GM21390 (cell line): ENCODE measurements around the gene GPR135.
A peak's percentile ranks its signal among the peaks of the same experiment; 100 is the strongest.

Source experiments
- ATAC-seq: cut with Tn5 transposase; IDR thresholded peaks from one replicate; pipeline ENCODE4 v1.9.1; 2021; ENCODE audit not compliant: unreplicated experiment

The GPR135 gene, protein sequence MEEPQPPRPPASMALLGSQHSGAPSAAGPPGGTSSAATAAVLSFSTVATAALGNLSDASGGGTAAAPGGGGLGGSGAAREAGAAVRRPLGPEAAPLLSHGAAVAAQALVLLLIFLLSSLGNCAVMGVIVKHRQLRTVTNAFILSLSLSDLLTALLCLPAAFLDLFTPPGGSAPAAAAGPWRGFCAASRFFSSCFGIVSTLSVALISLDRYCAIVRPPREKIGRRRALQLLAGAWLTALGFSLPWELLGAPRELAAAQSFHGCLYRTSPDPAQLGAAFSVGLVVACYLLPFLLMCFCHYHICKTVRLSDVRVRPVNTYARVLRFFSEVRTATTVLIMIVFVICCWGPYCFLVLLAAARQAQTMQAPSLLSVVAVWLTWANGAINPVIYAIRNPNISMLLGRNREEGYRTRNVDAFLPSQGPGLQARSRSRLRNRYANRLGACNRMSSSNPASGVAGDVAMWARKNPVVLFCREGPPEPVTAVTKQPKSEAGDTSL

DNA sequence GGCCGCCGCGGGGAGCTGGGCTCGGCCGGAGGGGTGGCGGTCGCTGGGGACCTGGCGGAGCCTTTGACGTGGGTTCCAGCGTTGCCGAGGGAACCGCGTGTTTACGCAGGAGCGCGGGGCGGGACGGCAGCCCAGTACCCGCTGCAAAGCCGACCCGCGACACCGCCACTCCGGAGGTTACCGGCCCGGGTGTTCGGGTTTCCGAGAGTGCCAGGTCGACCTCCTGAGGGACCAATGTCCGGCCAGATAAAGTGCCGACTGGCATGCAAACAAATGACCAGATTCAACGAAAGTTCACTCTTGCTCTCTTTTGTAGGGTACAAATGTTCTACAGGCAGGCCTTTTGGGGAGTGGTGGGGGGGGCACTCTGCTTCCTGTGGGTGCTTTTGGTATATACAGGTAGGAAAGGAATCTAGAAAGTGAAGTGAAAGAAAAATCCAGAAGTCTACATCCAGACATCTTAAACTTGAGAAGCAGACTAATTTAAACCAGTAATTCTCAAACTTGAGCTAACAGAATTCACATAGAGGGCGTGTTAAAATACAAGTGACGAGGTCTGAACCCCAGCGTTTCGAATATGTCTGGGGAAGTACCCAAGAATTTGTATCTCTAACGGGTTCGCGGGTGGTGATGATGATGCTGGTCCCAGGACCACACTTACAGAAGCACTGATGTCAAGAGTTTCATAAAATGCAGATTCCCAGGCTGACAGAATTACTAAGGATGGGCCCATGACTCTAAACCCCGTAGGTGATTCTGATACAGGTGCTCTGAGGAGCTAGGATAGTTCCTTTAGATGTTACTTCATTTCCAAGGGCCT is at the start of gene GPR135:
Gene GPR135, minus strand, starts transcription at position 65 of the 820 bp plus-strand sequence. CDS start 154 bp downstream, outside the sequence.
- ATAC-seq: peak; percentile 31

DNA sequence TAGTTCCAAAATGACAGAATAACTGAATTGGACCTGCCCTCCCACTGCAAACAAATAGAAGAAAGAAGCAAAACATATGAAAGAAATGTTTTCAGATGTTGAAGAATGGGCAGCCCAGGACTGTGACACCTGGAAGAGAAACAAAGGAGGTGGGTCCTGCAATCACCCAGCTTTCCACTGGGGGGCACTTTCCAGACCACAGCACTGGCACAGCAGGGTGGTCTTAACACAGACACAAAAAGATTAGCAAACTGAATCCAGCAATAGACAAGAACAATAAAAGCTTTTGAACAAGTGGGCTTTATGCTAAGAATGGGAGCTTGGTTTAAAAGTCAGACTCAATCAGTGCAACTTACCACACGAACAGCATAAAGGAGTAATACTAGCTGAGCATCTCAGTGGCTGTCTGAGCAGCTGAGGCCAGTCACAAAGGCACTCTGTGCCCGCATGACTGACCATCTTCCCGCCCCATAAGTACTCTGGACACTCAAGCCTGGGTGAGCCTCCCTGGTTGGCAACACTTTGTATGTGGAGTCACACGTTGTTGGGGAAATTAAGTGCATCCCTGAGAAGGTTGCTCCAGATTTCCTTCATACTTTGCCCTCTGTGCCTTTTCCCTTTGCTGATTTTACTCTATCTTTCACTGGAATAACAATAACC is 46.9 kb upstream of the GPR135 start:
- no peak for ATAC-seq

DNA sequence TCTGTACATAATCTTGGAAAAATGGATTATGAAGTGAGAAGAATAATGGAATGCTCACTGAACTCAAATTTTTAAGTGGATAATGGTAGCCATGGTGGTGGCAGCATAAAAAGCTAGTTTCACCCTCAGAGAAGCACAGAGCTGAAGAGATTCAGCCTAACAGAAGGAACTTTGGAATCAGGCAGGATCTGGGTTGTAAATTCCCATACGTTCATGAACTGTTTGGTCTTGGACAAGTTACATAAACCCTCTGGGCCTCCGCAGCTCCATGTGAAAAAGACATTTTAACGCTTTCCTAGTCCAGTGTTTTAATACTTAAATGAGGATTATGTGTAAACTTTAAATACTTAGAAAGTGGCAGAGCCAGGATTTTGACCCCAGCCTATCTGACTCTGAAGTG is 45.8 kb upstream of the GPR135 start:
- no peak for ATAC-seq

DNA sequence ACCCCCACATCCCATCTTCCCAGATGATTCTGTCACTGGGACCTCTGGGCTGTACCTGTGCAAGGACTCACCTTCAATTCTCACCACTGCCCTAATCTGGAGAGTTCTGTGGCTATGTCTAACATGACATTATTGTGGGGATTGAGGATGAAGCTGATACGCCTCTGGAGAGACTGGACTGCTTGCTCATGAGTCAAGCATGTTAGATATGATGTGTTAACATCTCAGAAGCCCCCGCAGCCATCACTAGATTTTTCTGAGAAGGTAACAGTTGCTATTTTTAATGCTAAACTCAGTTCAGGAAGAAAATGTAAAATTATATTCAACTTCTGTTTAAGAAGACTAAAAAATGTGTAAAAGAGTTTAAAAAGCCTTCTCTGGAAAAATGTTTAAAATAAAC is 44.8 kb upstream of the GPR135 start:
- no peak for ATAC-seq

DNA sequence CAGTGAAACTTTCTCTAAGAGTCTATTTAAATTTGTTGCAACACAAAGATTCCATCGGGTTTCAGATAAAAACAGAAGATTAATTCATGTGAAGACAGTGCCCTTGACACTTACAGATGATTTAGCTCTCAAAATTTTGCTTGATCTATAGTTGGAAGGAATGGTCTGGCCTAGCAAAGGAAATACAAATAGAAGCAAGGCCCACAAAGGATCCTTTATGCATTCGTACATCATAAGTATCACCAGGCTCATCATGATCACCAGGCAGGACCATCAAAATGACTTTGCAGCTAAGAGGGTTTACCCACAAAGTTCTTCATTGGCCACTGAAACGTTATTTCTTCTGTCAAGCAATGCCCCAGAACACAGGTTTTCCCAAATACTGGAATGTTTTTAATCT is 43.9 kb upstream of the GPR135 start:
- ATAC-seq: no peak

DNA sequence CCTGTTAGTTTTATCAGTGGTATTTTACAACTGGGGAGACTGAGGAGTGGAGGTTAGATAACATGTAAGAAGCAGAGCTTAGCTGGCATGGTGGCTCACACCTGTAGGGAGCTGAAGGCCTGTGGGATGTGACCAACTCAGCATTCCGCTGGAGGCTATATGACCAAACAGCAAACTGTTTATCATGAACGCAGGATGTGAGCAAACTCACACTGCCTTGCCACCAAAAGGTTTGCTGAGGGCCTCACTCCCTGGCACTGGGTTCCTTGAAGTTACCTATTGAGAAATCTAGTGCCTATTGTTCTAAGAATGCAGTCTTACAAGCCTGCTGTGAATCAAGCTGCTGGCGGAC is 42.5 kb upstream of the GPR135 start:
- no peak for ATAC-seq

DNA sequence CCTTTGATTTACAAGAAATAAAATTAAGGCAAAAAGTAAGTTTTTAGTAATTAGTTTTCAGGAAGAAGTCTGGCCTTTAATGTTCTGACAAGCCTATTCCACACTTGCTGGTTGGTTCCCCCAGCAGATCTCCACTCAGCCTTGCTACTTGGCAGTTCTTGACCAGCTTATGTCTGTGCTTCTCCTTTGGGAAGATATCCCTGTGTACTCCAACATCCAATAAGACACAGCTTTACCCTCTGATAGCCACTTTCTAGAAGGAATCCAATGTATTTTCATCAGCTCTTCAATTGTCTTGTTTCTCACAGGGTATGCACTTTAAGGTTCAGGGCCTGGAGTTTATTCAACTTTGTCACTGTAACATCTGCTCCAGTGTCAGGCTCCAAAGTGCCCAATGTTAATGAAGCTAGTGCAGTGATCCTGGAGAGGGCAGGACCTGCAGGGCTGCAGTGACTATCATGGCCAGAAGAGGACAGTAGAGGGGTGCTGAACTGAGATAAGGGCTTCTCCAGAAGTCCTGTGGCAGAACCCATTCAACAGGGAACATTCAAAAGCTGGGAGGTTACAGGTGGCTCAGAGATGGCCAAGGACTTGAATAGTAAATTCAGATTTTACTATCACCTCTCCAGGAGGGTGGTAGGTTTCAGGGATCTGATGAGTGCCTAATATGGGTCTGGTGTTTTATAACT is 42.0 kb upstream of the GPR135 start:
- peak; percentile 78 for ATAC-seq

DNA sequence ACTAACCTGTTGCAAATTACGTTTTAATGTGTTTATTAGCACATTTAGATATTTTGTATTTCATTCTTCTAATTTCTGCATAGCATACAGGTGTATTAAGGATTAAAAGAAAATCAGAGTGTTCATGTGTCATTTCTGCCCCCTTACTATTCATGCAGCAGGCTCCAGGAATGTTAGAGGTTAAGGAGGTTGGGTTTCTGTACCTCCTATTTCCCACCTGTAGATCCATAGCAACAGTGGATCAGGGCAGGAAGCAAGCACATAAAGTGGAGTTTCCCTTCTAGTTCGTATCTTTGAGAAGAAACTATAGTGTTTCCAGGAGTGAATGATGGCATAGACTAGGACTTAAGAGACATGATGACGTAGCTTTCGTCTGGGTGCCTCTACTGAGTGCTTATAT is 38.1 kb upstream of the GPR135 start:
- ATAC-seq: no peak

DNA sequence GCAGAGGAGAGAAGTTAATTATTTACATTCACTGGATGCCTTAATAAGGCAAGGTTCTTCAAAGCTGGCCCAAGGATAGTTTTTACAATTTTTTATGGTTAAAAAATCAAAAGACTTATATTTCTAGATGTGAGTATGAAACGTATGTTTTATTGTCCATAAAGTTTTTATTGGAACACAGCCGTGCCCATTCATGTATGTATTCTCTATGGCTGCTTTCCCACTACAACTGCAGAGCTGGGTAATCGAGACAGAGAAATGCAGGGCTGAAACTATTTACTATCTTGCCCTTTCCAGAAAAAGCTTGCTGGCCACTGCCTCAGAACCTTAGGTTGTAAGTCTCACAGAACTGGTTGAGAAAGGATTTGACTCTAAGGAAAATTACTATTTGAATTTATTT is 35.6 kb upstream of the GPR135 start:
- no peak for ATAC-seq

DNA sequence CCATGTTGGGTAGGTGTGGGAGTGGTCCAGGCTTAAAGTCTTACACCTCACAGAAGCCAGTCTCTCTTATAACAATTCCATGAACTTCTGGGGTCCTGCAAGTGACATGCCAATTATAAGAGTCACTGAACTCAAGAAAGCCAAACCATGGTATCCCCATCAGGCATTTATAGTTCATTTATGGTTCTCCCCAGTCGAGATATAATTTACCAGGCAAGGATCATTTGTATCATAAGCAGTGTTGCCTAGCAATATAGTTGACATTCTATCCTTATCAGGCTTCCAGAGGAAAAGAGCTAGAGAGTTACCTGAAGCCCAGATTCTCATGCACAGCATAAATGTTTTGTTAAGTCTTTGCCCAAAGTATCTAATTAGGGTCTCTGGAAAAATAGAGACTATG is 27.2 kb upstream of the GPR135 start:
- ATAC-seq: no peak

DNA sequence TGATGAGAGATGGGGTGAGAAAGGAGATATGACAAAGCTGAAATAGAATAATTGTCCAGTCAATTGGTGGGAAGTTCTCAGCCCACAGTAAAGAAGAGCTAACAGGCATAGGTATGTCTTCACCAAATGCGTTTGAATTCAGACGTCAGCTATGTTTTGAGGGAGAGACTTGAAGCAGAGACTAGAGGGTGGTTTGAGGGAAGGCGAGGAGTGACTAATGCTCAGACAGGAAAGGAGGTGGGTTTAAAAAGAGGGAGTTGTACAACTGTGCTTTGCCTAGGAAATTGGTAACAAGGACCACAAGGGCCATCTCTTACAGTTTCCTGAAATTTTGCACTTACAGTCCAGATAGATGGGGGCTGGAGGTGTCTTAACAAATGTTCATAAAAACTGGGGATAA is 25.6 kb upstream of the GPR135 start:
- no peak for ATAC-seq

DNA sequence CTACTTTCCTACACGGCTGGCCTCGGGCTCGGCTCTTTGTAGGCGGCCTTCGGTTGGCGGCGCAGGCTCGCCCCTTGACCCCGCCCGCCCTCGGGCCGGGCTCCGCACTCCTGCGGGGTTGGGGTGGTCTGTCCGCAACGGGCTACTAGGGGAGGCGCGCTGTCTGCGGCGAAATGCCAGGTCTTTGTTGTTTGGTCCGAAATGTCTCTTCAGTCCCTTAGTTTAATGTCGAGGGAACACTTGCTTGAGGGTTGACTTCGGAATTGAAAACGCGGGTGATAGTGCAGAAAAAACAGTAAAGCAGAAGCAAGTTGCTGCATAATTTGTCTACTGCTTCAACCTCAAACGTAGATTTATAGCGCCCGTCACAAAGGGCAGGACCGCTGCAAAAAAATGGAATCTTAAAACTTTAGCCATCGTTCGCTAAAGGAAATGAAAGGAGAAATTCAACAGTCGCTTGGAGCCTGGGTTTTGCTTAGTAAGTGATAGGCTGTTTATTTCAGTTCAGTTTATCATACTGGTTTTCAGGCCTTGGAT is 19.5 kb upstream of the GPR135 start:
- ATAC-seq: peak; percentile 43

DNA sequence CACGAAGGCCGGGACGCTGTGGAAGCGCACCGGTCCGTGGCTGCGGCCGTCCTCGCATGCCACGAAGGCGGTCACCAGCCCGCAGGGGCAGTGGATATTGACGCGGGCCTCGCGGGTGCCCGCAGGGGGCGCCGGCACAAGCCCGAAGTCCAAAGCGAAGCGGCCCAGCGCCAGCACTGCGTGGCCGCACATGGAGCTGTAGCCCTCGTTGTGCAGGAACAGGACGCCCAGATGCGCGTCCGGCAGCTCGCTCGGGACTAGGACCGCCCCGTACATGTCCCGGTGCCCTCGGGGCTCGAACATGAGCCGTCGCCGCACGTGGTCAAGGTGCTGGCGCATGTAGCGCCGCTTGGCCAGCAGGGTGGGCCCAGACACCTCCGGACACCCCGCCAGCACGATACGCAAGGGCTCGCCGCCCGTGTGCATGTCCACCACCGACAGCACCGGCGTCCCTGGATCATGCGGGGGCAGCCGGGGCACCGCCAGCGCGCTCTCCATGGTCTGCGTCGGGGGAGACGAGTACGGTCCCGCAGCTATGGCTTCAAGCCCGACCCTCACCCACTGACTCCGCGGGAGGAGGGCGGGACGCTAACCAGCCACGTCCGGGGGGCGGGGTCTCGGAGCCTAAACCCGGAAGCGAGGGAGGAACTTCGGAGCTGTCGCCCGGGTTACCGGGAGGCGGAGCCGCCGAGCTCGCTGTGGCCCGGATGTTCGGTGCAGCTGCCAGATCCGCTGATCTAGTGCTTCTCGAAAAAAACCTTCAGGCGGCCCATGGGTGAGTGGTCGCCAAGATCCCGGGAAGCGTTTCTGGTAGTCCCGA is 18.8 kb upstream of the GPR135 start, which contains the start of the genes JKAMP and L3HYPDH:
Gene JKAMP, plus strand, starts transcription at position 699 of the 820 bp plus-strand sequence. Its CDS starts 73 bp downstream, at position 772.
Gene L3HYPDH, minus strand, starts transcription at position 590 of the 820 bp plus-strand sequence. Its CDS starts 92 bp downstream, at position 498.
- peak; percentile 87 for ATAC-seq

DNA sequence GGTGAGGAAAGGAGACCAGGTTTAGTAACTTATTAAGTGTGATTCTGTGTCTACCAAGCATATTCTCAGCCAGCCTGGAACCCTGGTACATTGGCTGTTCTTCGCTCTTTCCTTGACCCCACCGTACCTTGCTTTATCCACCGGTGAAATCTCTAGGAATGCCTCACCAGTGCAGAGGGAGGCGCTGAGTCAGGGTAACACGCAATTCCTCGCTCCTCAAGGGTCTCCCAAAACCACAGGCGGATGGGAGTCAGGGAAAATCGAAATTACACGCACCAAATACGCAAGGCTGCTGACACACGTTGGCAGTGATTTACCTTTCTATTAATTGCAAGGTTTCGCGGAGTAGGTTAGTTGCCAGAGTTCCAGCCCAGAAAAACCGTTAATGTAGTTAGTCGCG is 18.2 kb upstream of the GPR135 start:
- no peak for ATAC-seq

DNA sequence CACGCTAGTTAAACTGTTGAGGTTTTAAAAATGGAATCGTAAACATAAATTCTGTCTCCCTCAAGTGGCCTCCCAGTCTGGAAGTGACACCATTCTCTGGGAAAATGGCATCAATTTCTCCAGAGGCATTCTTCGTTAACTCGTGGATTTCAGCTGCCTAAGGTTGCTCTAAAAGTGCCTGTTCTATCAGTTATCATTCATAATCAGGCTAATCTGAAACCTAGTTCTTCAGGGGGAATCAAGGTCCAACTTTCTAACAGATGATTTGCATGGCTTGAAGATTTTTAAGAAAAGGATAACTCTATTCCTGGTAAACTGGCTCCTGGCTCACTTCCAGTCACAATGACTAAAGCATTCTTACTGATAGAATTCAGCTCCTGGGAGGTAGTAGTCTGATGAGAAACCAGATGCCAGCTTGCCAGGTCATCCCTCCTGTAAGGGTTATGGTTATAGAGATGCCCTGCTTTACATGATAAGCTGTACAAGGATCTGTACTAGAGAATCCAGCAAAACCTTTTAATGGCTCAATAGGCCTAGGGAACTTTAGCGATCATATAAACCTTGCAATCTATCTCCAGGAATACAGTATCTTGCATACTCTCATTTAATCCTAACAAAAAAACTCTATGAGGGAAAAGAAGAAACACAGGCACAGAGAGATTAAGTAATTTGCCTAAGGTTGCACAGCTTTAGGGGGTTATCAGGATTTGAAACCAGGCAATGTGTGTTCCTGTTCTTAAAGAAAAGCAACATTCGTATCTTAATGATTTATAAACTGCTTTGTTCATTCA is 17.6 kb upstream of the GPR135 start:
- ATAC-seq: no peak

DNA sequence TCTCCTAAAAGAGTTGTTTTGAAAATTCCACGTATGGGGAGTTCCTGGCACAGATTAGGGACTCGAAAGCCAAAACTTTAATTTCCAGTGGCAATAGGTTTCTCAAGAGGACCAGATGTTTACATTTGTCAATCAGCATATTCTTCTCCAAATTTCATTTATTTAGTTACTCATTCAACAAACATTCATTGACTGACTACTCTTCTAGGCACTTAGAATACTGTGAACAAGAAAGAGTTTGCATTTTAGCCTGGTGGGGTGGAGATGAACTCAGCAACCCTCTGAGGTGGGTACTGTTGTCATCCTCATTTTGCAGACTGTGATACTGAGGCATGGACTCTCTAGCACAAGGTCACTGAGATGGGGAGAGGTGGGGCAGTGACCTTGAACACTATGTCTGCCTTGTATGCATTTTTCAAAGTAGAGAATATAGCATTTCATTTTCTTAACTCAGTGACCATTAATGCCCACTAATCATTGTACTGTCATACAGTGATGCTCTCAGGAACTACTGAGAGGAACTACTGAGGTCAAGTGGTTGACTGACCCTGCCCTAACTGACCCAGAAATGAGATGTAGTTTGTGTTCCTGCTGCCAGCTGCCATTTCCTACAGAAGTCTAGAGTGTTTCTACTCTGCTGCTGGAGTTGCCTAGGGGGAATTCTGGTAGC is 16.8 kb upstream of the GPR135 start:
- no peak for ATAC-seq

DNA sequence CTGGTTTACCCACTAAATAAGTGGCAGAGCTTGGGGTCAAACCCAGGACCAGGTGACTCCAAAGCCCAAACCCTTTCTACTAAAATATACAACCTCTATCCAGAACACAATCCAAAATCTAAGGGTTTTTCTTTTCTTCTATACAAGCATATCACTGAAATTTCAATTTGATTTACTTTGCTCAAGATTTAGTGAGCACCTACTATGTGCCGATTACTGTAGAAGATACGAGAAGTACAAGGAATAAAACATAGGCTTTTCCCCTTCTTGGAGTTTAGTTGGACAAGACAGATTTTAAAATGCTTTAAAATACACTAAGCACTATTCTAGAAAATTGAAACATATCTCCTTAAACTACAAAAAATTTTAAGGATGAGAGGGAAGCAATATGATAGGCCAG is 16.2 kb upstream of the GPR135 start:
- ATAC-seq: no peak

DNA sequence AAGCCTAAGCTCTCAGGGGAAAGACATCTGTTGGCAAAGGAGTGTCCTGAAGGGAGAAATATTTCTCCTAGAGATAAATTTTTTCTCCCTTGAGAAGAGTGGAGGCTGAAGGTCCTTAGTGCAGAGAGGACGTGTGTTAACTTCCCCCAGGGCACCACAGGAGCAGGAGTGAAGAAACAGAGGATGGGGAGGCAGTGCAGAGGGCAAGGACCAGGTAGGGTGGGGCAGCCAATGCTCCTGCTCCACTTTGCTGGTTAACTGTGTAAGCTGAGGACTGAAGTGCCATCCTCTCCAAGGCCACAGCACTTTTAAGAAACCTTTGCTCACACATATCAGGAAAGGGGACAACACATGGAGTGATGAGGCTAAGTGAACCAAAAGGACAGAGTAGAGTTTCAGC is 15.0 kb upstream of the GPR135 start:
- ATAC-seq: no peak
